HG03439 (cell line): ENCODE results near the gene DCST1.

Source experiments
- ATAC-seq: cut with Tn5 transposase; IDR thresholded peaks from one replicate; pipeline ENCODE4 v1.9.1; 2021; ENCODE audit warnings: mild to moderate bottlenecking, moderate library complexity; ENCODE audit not compliant: unreplicated experiment

Gene DCST1

DNA sequence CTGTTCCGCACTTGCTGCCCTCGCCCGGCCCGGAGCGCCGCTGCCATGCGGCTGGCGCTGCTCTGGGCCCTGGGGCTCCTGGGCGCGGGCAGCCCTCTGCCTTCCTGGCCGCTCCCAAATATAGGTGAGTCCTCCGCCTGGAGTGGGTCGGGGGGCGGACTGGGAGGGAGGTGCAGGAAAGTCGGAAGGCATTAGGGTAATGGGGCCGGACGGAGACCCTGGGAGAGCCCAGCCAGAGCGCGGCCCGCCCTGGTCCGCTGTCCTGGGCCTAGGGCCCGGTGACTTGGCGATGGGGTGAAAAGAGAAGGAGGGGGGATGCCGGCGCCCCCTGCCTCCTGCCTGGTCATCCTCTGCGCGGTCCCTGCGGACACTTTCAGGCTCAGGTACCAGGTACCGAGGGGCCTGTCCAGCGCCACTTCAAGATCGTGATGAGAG lies 17.7 kb downstream of the DCST1 start:
- peak; percentile 10 for ATAC-seq

DNA sequence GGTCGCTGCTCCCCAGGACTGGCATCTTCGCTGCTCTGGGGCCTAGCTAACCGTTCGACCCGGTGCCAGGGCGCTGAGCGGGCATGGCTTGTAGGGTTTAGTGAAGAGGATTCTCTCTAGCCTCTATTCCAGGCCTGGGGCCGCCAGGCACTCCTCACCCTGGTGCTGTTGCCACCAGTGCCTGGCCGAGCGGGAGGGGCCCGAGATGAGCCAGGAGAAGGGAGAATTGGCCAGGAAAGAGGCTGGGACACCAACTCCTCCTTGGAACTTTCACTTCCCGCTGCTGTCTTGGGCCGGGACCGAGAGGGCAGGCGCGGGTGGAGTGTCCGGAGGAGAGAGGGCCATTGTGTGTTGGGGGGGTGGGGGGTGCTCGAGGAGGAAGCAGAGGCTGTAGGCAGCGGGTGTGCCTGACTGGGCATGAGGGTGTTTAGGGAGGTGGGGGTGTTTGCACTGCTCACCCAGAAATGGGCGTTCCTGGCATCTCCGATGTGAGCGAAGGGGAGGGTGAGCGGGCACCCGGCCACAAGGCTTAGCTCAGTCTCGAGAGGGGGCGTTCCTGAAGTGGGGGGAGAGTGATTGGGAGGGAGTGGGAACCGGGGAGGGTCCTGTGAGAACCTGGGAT lies 18.3 kb downstream of the DCST1 start:
- ATAC-seq: no peak

DNA sequence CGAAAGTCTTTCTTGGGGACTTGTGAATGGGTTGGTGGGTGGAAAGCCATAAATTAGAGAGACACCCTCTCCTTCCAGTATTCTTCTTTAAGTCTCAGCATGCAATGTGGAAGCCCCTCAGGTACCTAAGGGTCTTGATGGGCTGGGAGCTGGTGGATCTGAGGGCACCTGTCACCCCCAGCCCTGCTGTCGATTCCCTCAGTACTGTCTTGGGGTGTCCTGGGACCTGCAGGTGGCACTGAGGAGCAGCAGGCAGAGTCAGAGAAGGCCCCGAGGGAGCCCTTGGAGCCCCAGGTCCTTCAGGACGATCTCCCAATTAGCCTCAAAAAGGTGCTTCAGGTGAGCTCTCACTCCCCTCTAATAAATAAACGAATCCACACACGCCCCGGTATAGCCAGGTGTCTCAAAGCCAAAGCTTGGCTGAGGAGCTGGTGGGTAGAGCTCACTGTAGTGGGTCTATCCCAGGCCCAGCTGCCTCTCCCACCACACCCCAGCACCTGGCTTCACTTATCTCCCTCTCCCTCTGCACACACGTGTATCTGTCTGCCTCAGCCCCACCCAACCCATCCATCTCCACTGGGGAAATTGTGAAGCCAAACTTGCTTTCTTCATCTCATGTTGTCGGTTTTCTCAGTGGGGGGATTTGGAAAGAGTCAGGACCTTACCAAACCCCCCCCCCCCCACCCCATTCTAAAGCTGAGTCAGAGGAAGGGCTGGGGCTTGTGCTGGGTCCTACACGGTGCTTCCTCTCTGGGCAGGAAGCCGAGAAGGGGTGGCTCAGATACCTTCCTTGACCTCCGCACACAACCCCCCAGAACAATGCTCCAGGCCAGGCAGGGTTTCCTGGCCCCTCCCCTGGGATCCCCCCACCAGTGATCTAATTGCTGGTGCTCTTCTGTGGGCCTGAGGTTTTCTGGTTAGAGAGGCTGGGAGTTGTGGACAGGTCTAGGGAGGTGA lies 19.1 kb downstream of the DCST1 start:
- ATAC-seq: no peak

DNA sequence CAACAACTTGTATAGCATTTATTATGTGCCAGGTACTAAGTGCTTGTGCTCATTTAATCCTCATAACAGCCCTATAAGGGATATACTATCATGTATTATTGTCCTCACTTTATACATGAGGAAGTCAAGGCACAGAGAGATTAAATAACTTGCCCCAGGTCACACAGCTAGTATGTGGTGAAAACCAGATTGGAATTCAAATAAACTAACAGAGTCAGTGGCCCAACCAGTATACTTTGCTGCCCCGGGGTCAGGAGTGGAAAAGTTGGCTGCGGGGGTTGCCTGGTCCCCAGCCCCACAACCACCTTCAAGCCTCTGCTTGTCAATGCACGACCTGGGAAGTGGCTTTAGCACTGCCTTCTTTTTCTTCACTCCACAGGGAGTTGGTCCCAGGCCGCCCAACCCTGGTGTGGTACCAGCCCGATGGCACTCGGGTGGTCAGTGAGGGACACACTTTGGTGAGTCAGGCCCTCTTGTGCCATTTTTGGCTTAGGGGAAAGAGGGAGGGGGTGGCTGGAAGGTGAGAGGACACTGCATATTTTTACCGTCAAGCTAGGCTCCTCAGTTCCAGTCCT lies 20.0 kb downstream of the DCST1 start:
- ATAC-seq: no peak

DNA sequence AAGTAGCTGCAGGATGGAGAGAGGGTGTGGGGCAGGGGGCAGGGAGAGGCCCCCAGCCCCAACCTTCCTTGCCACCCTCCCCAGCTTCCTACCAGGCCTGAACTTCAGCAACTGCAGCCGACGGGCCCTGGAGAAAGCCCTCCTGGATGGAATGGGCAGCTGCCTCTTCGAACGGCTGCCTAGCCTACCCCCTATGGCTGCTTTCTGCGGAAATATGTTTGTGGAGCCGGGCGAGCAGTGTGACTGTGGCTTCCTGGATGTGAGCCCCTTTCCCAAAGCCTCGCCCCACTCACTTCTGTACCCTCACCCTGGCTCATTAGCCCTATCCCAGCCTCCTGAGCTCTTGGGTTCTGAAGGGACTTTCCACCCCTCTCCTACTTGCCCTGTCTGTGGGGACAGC lies 23.5 kb downstream of the DCST1 start:
- ATAC-seq: no peak

DNA sequence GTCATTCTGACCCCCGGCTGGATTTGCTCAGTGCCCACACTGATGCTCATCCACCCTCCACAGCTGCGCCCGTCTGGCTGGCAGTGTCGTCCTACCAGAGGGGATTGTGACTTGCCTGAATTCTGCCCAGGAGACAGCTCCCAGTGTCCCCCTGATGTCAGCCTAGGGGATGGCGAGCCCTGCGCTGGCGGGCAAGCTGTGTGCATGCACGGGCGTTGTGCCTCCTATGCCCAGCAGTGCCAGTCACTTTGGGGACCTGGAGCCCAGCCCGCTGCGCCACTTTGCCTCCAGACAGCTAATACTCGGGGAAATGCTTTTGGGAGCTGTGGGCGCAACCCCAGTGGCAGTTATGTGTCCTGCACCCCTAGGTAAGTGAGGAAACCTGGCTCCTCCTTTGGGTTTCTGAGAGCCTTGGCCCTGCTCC lies 24.2 kb downstream of the DCST1 start:
- no peak for ATAC-seq

DNA sequence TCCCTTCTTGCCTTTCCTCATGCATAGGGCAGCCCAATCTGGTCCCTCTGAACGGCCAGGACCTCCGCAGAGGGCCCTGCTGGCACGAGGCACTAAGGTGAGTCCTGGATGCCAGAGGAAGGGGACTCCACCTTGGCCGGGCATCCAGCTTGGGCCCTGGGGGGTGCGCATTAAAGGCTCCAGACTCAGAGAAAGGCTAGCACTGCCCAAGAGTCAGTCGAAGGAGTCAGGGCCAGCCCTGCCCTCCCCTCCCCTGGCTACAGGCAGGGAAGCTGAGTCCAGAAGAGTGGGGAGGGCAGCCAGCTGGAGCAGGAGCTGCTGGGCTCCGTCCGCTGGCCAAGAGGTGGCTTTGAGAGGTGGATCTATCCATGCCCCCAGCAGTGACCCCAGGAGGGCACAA lies 27.1 kb downstream of the DCST1 start:
- no peak for ATAC-seq

DNA sequence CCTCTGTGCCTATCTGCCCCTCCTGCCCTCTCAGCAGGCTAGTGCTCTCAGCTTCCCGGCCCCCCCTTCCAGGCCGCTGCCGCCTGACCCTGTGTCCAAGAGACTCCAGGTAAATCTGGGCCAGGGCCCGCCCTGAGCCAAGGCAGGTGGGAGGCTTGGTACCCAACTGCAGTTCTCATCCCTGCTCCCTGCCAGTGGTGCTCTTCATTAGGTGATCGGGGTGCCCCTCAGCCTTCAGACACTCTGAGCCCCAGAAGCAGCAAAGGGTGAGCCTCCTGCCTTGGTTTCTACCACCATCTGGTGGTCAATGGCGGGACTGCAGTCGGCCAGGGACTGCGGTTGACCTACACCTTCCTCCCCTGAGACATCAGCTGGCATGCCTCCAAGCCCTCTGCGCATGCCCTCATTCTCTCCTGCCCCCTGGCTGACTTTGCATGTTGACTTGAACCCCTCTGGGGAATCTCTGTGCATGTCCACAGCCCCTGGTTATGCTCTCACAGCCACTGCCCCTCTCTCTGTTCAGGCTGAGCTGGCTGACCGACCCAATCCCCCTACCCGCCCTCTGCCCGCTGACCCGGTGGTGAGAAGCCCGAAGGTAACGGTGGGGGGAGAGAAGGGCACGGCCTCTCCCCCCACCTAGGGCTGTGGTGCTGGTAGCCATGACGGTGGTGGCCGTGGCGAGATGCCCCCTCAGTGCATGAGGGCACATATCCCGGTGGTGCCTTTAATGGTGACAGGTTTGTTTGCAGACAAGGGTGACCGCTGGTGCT lies 27.9 kb downstream of the DCST1 start:
- peak; percentile 43 for ATAC-seq

- no peak for ATAC-seq
Measured at GRCh38 chr1:155062151-155062686, 28.6 kb downstream of the DCST1 start.

DNA sequence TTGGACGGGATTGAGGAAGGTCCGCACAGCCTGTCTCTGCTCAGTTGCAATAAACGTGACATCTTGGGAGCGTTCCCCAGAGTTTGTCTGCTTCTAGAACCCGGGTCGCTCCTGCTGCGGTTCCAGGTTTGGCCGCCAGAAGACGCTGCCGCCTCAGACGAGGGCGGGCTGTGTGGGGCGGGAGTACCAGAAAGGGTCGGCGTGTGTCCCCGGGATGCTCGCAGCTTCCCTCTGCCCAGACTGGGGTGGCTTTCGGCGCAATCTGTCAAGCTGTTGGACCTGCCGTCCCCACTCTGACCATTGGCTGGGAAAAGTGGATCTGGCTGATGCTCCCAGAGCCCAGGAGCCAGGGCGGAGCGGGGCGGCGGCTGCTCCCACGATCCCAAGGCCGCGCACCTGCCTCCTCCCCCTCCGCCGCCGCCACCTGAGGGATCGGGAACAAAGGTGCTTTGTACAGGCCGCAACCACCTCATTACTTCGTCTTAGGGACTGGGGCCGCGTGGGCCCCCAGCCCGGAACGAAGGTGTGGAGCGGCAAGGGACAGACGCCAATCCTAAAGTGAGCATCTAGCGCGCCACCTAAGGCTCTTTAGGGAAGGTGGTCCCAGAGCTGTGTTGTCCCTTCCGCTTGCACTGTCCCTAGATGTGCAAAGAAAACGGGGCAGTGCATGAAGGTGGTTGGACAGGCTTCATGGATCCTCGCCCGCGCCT lies 29.2 kb downstream of the DCST1 start:
- no peak for ATAC-seq

GRCh38 chr1:155063550-155064110 lies 30.0 kb downstream of the DCST1 start, which contains the start of gene EFNA4:
EFNA4 (plus strand) TSS chr1:155063740; CDS start chr1:155063824, 84 bp downstream.
- peak; percentile 56 for ATAC-seq

- ATAC-seq: peak; percentile 5
Measured at GRCh38 chr1:155064111-155064831, 30.6 kb downstream of the DCST1 start.

DNA sequence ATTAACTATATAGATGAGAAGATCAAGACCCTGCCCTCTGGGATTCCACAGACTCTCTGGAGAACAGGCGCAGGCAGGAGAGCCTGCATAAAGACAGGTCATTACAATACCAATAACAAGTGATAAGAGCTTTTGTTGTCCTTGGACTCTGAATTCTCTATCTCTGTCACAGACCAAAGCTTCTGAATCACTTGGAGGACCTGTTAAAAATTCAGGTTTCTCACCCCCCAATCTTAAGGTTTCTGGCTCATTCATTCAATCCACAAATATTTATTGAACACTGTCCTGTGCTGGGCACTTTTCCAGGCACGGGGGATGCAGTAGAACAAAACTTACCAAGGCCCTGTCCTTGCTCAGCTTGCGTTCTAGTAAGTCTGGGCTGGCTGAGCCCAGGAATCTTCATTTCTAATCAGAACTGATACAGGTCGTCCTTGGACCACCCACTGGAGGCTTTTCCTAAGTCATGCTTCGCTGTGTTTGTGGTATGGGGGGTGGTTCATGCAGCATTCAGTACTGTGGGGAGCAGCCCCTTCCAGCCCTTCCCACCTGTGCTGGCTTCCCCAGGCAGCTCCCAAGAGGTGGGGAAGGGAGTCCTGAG lies 31.3 kb downstream of the DCST1 start:
- no peak for ATAC-seq

DNA sequence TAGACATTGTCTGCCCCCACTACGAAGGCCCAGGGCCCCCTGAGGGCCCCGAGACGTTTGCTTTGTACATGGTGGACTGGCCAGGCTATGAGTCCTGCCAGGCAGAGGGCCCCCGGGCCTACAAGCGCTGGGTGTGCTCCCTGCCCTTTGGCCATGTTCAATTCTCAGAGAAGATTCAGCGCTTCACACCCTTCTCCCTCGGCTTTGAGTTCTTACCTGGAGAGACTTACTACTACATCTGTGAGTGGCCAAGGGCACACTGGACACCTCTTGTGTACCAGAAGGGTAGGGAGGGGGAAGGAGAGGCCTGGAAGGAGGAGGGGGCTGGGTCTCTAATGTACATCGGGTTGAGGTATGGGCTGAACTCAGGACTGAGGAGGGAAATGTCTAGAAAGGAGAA lies 33.2 kb downstream of the DCST1 start:
- ATAC-seq: no peak

- no peak for ATAC-seq
Measured at GRCh38 chr1:155068599-155068998, 35.0 kb downstream of the DCST1 start.

- no peak for ATAC-seq
Measured at GRCh38 chr1:155069551-155070157, 36.0 kb downstream of the DCST1 start.

DNA sequence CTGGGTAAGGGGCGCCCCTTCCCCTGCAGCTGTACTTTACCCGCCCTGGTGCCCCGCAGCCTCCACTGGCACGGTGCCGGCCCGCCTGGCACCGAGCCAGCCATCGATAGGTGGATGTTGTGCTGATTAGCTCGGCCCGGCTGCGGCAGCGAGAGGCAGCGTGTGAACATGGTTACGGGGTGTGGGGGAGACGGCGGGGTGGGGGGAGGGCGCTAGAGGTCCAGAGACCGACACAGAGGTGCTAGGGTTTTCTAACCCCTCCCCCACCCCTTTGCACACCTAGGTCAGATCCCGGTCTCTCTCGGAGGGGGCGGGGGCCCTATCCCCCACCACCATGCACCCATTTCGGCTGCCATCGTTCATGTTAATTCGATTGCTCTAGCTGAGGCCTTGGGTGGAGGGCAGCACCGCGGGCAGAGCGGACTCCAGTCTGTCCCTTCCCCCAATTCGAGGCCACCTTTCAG lies 36.6 kb downstream of the DCST1 start:
- ATAC-seq: no peak
